GM19025 (cell line): ENCODE measurements around the gene EFNA5.
A peak's percentile ranks its signal among the peaks of the same experiment; 100 is the strongest.

Experiments used
- ATAC-seq: cut with Tn5 transposase; IDR thresholded peaks from one replicate; pipeline ENCODE4 v1.9.1; 2021; ENCODE audit warnings: mild to moderate bottlenecking, low read depth, moderate library complexity; ENCODE audit not compliant: unreplicated experiment

Gene EFNA5

GRCh38 chr5:107576736-107577393 is 93.9 kb downstream of the EFNA5 start:
- ATAC-seq: no peak

- ATAC-seq: no peak
These were observed 94.6 kb downstream of the EFNA5 start for GRCh38 chr5:107576155-107576554.

GRCh38 chr5:107574287-107574686 is 96.5 kb downstream of the EFNA5 start:
- no peak for ATAC-seq

GRCh38 chr5:107572715-107573368 is 97.9 kb downstream of the EFNA5 start:
- no peak for ATAC-seq

GRCh38 chr5:107571621-107572536 is 98.9 kb downstream of the EFNA5 start:
- ATAC-seq: peak; percentile 48

- peak; percentile 81 for ATAC-seq
These were observed 99.8 kb downstream of the EFNA5 start for GRCh38 chr5:107570805-107571531.

GRCh38 chr5:107570181-107570580 is 100.6 kb downstream of the EFNA5 start:
- no peak for ATAC-seq

- ATAC-seq: no peak
These were observed 102.7 kb downstream of the EFNA5 start for GRCh38 chr5:107567901-107568671.

- ATAC-seq: no peak
These were observed 103.8 kb downstream of the EFNA5 start for GRCh38 chr5:107566986-107567385.

GRCh38 chr5:107565791-107566767 is 104.7 kb downstream of the EFNA5 start:
- ATAC-seq: no peak

- ATAC-seq: no peak
These were observed 105.8 kb downstream of the EFNA5 start for GRCh38 chr5:107564931-107565372.

GRCh38 chr5:107563959-107564544 is 106.7 kb downstream of the EFNA5 start:
- ATAC-seq: no peak

- ATAC-seq: no peak
These were observed 110.4 kb downstream of the EFNA5 start for GRCh38 chr5:107560377-107560776.

- ATAC-seq: no peak
These were observed 111.8 kb downstream of the EFNA5 start for GRCh38 chr5:107558823-107559375.

GRCh38 chr5:107557051-107557658 is 113.6 kb downstream of the EFNA5 start:
- no peak for ATAC-seq

GRCh38 chr5:107556575-107556974 is 114.2 kb downstream of the EFNA5 start:
- no peak for ATAC-seq

- no peak for ATAC-seq
These were observed 115.2 kb downstream of the EFNA5 start for GRCh38 chr5:107555425-107556090.
